Measurements from ENCODE around the gene ST6GALNAC3.
"Not testable (repeated sequence)": the region's sequence is repeated elsewhere in the genome, so short reads cannot be mapped to it uniquely, and the experiment has no call there.

Gene ST6GALNAC3

DNA sequence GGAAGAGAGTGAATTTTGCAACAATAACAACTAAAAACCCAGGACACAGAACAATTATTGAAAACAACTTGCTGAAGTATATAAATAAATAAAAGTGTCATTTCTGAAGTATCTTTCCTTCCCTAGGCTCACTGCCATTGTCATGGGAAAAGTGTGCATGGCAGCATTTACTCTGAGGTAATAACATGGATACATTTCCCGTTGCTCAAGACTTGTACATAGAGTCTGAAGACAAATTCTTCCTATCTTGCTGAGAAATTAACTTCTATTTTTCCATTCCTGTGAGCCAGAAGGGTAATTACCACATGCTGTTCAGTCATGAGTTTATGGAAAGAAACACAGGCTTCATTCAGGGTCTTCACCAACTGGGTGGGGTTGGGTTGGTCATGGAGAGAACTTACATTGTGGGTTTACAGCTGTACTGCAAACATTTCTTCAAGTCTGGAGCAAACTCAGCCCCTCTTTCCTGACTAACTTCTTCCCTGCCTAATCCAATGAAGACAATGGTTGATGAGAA lies 32.2 kb downstream of the ST6GALNAC3 start:
- DNase-seq (ENCODE audit: low spot score), result no peak

DNA sequence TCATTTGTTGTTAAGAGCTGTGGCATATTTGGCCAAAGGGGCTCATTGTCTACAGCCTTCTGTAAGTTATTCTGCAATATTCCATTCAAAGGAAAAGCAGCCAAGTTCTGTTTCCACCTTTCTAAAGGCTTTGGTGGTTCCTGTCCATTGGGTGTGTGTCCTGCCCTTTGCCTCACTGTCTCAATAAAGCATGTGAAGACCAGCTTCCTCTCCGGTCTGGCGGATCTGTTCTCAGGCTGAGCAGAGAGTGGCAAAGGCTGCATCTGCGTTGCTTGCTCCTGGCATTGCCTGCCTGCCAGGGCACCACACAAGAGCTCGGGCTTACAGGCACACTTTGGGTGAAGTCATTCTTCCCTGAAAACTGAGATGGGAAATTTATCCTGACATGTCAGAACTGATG lies 34.9 kb downstream of the ST6GALNAC3 start:
- no peak for DNase-seq (ENCODE audit: low spot score)

DNA sequence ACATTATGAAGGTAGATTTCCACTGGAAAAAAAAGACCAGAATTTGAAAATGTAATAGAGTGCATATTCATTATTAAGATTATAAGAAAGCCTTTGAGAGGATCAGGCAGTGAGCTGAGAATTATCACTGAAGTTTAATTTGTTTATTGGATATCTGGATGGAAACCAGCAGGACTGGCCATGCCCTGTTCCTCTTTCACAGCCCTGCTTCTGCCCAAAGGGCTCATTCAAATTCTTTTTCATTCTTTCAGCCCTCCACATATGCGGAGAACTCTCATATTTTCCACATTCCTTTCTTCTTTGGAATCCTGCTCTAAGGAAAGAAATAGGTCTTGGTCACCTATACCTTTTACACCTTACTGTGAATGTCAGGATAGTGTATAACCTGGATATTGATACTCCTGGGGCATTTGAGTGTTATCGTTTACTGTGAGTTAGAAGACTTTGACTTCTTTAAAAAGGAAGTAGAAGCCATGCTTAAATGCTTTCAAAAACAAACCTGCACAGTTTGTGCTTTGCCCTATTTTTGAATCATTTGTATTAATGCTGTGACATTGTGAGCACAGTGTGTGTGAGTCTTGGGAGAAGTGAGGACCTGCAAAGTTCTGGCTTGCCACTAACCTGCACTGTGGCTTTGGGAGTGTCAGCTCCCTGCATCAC lies 35.5 kb downstream of the ST6GALNAC3 start:
- DNase-seq (ENCODE audit: low spot score), result no peak

DNA sequence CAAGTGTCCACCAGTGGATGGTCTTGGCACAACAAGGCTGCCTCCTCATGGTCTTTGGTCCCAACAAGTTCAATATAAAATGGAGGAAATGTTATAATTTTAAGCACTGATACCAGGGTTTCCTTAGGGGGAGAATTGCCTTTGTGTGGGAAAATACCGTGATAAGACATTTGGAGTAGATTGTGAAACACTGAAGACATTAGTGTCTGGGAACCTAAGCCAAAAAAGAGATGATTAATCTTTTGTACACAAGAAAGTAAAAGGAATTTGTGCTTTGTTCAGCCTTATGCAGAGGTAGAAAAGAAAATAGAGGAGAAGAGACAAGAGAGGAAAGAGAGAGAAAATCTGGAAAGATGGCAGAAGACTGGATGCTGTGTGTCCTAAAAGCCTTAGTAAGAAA lies 36.1 kb downstream of the ST6GALNAC3 start:
- DNase-seq (ENCODE audit: low spot score), result no peak

DNA sequence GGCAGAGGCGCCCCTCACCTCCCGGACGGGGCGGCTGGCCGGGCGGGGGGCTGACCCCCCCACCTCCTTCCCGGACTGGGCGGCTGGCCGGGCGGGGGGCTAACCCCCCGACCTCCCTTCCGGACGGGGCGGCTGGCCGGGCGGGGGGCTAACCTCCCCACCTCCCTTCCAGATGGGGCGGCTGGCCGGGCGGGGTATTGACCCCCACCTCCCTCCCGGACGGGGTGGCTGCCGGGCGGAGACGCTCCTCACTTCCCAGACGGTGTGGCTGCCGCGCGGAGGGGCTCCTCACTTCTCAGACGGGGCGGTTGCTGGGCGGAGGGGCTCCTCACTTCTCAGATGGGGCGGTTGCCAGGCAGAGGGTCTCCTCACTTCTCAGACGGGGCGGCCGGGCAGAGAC lies 37.8 kb downstream of the ST6GALNAC3 start:
- not testable (repeated sequence) for DNase-seq (ENCODE audit: low spot score)

DNA sequence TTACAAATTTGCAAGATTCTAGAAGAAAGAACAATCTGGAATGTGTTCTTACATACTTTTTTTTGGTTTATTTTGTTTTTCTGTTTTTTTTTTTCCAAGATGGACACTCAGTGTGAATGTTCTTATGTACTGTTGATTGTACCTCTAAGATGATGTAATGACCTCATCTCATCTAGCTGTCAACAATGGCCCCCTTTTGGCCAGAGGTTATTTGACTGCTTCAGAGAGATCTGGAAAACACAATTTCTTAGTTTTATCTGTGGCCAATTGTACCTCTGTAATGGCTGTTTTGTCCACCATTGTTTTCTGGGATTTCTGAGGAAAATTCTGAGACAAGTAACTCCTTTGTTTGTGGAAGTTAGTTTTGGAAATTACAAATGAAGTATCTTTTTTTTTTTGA lies 38.9 kb downstream of the ST6GALNAC3 start:
- no peak for DNase-seq (ENCODE audit: low spot score)

DNA sequence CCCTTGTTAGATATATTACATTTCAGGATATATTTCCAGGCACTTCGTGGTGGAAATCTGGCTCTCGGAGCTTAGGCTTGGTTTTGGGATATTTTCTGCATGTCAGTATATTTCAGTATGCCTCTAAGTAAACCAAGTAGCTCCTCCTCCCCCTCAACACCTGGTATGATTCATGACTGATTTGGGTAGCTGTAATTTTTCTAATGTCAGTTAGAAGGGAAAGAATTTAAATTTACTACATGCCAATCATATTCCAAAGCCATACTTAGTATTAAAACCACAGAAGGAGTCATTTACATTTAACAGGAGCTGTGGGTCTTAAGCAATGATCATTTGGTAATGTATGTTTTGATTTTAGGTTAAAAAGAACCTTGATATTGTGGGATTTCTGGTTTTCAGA lies 40.6 kb downstream of the ST6GALNAC3 start:
- DNase-seq (ENCODE audit: low spot score), result peak; percentile 3

DNA sequence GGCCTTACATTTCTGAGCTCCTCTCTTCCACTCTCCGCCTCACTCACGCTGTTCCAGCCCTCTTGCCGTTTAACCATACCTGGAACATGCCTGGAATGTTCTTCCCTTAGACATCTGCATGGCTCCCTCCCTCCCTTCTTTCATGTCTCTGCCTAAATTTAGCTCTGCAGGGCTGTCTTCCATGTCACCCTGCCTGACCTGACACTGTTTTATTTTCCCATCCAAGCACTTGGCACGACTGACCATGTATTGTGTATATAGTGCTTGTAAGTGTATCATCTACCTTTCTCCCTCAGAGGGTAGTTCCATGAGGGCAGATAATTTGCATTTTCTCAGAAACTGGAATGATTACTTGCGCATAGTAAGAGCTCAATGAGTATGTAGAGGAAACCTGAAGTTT lies 47.3 kb downstream of the ST6GALNAC3 start:
- no peak for DNase-seq (ENCODE audit: low spot score)

DNA sequence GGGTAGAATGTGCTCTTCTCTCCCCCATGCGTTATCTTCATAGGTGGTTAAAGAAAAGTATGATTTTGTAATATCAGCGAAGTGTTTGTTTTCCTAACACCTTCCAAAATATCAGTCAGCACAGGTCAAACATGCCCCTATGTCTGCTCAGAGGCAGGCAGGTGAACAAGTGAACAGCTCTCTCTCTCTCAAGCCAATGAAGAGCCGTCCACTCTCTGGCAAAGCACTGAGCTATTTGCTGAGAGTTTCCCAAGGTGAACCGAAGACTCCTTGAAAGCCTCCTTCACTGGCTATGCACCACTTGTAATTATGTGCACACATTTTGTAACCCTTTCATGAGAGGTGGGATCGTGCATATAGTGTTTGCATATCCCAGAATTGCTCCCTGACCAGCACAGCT lies 47.7 kb downstream of the ST6GALNAC3 start:
- no peak for DNase-seq (ENCODE audit: low spot score)

DNA sequence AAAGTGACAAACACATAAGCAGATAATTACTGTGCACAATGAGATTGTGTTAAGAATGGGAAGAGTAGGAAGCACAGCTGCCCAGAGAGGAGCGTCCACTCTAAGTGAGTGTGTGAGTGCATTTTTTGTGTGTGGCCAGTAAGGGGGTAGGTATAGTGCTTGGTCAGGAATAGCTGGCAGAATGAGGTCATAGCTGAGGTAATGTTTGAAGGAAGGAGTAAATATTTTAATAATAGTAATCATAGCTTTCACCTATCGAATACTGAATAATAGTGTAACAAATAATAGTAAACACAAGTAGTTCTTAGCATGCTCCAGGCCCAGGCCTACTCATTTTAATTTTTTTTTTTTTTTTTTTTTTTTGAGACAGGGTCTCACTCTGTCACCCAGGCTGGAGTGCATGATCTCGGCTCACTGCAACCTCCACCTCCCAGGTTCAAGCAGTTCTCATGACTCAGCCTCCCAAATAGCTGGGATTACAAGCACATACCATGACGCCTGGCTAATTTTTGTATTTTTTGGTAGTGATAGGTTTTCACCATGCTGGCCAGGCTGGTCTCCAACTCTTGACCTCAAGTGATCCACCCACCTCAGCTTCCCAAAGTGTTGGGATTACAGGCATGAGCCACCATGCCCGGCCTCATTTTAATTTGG lies 49.0 kb downstream of the ST6GALNAC3 start:
- not testable (repeated sequence) for DNase-seq (ENCODE audit: low spot score)

DNA sequence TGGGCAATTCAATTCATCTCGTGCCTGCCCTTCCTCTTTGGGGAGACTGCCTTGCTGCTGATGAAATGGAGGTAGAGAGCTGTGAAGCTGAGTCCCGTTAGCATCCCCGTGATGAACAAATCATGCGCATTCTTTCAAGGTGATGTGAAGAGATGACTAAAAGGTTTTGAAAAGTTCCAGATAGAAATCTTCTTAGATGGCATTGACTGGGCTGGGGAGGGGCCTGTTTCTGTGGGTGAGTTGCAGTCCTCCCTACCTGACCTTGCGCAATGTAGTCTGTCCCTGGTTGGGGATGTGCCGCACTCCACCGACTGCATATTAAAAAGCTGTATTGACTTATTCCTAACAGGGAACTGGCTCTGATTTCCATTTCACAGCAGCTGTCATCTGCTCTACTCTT lies 49.6 kb downstream of the ST6GALNAC3 start:
- DNase-seq (ENCODE audit: low spot score), result no peak

DNA sequence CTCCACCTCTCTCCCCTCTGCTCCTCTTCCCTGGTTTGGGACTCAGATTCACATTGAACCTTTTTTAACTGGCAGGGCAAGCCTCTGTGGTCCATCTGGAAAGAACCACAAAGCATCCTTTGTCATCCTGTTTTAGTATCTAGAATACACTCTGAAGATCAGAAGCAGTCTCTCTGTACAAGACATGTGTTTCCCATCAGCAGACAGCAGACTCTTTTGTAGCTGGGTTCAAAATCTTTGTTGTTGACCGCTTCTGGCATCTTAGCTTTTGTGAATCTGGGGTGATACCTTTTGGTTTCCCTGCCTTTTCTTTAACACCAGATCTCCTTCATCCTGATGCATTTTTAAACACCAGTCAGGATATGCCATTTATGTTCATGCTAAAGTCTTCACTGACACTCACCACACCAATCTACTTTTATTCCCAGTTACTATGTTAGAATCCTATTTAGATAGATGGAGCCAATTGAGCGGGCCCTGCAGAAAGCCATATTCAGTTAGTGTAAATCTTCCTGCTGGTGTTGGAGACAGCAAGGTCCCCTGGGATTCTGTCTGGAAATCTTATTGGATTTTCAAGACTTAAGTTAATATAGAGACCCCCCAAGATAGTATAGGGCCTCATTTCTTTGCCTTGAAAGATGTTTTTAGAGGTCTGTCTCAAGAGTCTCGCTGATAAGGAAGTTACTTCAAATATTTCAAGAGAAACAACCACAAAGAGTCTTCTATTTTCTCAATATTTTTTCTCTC lies 51.1 kb downstream of the ST6GALNAC3 start:
- DNase-seq (ENCODE audit: low spot score), result no peak

DNA sequence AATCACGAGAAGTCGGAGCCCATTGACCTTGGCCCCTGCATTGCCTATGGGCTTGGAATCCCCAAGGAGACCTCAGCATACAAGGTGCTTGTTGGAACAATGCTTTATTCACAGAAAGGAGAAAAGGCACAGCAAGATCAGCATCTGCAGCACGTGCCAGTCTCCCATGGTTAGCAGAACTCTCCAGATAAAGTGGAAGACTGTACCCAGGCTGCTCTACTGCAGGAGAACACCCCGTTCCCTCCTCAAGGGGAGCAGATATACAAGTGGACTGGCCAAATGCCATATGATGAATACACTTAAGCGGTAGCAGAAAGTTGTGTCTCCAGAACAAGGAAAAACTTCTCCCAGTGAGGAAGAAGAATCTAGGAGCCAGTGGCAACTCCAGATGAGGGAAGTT lies 53.5 kb downstream of the ST6GALNAC3 start:
- no peak for DNase-seq (ENCODE audit: low spot score)

DNA sequence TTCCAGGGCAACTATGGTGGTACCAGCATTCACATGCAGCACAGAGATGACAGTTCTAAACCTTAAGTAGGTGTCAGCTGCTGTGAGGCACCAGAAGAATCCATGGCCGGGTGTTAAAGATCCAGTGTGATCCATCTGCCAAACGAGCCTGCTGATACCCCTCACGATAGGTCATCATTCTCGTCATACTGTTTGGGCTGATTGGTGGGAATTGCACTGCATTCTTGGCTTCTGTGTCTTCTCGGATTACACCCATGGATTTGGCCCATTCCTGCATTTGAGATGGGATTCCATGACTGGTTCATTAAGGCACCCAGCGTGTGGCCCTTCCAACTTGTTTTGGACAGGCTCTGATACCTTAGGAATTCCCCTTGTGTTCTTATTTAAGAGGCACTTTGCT lies 55.2 kb downstream of the ST6GALNAC3 start:
- DNase-seq (ENCODE audit: low spot score), result no peak

DNA sequence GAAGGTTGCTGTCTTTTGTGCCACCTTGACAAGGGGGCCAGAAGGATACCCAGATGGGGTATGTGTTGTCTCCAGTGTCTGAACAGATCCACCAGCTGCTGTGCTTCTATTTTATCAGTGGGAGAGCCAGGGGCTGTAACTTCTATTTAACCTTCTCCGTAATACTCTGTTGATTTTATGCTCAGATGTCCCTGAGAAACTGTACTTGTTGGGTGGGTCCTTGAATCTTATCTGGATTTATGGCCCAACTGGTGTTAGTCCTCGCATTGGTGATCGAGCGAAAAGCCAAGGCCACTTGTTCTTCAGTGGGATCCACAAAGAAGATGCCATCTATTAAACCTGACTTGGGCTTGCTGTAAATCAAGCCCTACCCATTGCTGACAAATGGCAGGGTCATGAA lies 56.4 kb downstream of the ST6GALNAC3 start:
- no peak for DNase-seq (ENCODE audit: low spot score)

DNA sequence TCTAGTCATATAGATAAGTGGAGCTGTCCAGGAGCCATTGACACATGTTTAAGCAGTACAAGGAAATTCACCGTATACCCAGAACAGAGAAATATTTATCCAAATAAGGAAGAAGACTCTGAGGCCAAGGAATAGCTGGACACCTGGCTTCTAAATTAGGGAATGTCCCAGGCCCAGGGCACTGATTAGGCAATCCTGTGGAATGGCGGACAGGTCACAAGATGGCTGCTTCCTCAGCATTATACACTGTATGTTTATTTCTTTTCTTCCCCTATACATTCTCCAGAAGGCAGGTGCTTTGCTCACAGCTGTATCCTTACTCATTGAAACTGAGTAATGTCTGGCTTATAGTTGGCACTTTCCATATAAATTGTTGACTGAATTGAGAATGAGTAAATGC lies 59.4 kb downstream of the ST6GALNAC3 start:
- DNase-seq (ENCODE audit: low spot score), result no peak

DNA sequence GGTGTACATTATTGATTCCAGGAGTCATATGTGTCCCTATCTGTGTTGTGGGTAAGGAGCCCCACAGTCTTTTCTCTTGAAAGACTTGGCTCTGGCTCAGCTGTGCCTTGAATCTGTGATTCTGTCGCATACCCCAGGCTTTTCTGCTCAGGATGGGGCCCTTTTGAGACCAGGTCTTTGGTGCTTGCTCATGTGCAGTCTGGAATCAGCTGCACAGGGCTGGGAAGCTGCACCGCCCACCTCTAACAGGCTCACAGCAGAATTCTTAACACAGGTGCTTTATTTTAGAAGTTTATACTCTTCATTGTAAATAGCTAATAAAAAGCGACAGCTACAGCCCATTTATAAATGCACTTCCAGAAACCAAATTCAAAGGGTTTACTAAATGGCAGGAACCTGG lies 61.3 kb downstream of the ST6GALNAC3 start:
- no peak for DNase-seq (ENCODE audit: low spot score)

DNA sequence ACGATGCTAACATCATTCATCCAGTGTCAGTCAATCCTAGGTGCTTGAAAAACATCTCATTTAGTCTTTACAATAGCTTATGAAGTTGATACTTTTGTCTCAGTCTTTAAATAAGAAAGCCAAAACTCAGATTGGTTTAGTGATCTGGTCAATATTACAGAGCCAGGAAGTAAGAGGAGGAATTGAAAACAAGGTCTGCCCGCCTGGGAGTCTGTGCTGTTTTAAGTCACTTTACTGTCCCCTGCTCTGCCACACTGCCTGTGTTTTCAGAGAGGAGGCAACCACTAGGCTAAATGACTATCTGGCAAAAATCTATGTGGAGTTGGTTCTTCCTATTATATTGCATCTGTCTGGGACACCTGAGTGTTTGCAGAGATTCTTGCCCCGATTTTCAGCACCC lies 62.3 kb downstream of the ST6GALNAC3 start:
- no peak for DNase-seq (ENCODE audit: low spot score)

DNA sequence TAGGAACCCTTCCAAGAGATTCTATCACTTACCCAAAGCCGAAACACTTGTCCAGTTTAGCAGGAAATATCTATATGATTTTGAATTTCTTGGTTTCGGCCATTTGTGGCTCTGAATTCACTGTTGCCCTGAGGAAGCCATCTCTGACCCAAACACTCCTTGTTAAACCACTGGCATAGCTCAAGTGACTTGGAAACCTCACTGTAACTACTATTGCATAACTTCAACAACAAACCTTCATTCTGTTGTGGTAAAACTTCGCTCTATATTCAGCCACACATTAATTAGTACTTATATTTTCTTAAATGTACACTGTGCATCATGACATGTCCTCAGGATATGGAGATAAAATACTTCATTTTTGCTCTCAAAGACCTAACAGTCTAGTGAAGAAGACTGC lies 63.2 kb downstream of the ST6GALNAC3 start:
- DNase-seq (ENCODE audit: low spot score), result no peak

DNA sequence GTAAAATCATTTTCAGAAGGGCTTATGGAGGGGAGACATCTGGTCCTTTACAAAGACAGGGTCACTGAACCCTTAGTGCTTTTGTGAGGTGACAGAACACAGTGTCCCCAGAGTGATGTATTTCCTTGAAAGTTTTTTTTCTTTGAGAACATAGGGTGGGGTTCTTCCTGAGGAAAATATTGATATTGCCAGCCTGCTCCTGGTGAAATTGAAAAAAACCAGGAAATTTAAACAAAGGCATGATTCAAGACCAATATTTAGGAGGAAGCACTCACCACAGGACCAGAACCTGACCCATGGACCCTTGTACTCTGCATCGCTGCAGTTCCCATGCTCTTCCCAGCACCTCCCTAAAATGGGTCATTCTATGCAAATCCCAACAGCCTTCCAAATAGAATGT lies 63.7 kb downstream of the ST6GALNAC3 start:
- no peak for DNase-seq (ENCODE audit: low spot score)

DNA sequence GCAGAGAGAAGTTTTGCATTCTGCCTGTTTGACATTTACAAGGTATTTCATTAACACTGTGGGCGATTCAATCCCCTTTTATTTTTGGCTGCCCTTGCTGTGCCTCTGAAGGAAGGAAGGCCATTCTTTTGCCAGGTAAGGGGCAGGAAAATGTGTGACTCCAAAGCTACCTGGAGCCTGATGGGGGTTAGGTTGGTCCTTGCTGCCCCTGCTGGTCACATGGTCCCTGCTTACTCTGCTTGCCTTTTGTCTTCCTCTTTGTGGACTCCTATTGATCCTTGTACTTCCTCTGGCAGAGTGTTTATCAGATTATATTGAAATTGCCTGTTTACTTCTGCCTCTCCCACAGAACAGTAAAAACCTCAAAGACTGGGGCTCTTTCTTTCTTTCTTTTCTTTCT lies 65.7 kb downstream of the ST6GALNAC3 start:
- DNase-seq (ENCODE audit: low spot score), result peak; percentile 4

DNA sequence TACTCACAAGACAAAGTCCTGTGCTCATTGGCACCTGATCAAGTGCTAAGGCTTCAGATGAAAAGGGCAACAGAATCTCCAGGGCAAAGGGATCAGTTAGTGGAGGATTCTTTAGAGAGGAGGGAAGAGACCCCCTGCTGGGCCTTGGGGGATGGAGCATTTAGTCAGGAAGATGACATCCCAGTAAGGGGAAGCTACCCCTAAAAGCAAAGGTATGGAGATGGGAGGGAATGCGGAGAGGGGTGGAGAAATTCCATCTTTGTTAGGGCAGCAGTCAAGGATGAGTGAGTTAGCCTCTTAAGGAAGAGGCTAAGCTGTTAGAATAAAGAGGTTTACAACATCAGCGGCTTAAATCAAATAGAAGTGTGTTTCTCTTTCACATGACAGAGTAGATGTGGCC lies 67.4 kb downstream of the ST6GALNAC3 start:
- no peak for DNase-seq (ENCODE audit: low spot score)
